Gastroesophageal sphincter (tissue), 4 donors: ENCODE results near the gene HIP1. TPM values are rescaled to one million over a fixed set of nuclear protein-coding genes. Genes with fewer than 3 reads are reported as not detected.
"Not testable (repeated sequence)": the region's sequence is repeated elsewhere in the genome, so short reads cannot be mapped to it uniquely, and the experiment has no call there.

Experiments used
- ATAC-seq: fragments of 150-250 bp; one replicate; pipeline ENCODE4 v1.9.1; 2016; ENCODE audit warnings: mild to moderate bottlenecking, moderate library complexity
- H3K27ac ChIP-seq, 4 donors: fragments of 200-600 bp; sonication (generic) in 3 of 4; 1 replicate in 3 of 4; 2 replicates in 1 of 4; pipeline ENCODE4 v1.5.1; 2016 to 2019
- H3K27me3 ChIP-seq: fragments of 200-600 bp; sonication (generic); one replicate; pipeline ENCODE4 v1.5.1; 2019
- H3K36me3 ChIP-seq, 2 donors: fragments of 200-600 bp; sonication (generic); one replicate each; pipeline ENCODE4 v1.5.1; 2019; ENCODE audit warnings: control low read depth in 1 of 2
- H3K4me1 ChIP-seq, 3 donors: fragments of 200-600 bp; sonication (generic); 1 replicate in 2 of 3; 2 replicates in 1 of 3; pipeline ENCODE4 v1.5.1; 2016 to 2019; ENCODE audit warnings: control low read depth in 2 of 3
- H3K4me3 ChIP-seq, 2 donors: fragments of 200-600 bp; sonication (generic); one replicate each; pipeline ENCODE4 v1.5.1; 2019; ENCODE audit warnings: mild to moderate bottlenecking in 1 of 2, moderate library complexity in 1 of 2
- H3K9me3 ChIP-seq, 3 donors: fragments of 200-600 bp; sonication (generic); one replicate each; pipeline ENCODE4 v1.5.1; 2017 to 2019; ENCODE audit warnings: control low read depth in 2 of 3
- CTCF ChIP-seq, 4 experiments: fragments of 200-600 bp in 2 of 4; fragments of 450-650 bp in 2 of 4; sonication (generic) in 1 of 4; IDR thresholded peaks; one replicate each; pipeline ENCODE4 v1.5.1; 2017 to 2019; ENCODE audit warnings: antibody characterized with exemption in 4 of 4, mild to moderate bottlenecking in 2 of 4, moderate library complexity in 2 of 4
- EP300 ChIP-seq: sonication (generic); formaldehyde crosslinking; IDR thresholded peaks from one replicate; pipeline ENCODE4 v1.6.1; 2017; ENCODE audit warnings: antibody characterized with exemption, mild to moderate bottlenecking
- POLR2A ChIP-seq, 2 donors: fragments of 450-650 bp; IDR thresholded peaks; one replicate each; pipeline ENCODE4 v1.6.1; 2017; ENCODE audit warnings: antibody characterized with exemption in 2 of 2, mild to moderate bottlenecking in 2 of 2, moderate library complexity in 1 of 2
- POLR2AphosphoS5 ChIP-seq: sonication (generic); formaldehyde crosslinking; IDR thresholded peaks from one replicate; pipeline ENCODE4 v1.6.1; 2017; ENCODE audit warnings: antibody characterized with exemption
- WGBS, 2 donors: methylation state at CpG; one replicate each; pipeline ENCODE4 v1.1.5; 2018; ENCODE audit warnings: low coverage in 1 of 2; 5-methylcytosine and 5-hydroxymethylcytosine counted together
- total RNA-seq, 4 donors: library from RNA; depleted of rRNA; stranded (reverse); fragments of >200 nt; gene quantifications; one replicate each; pipeline ENCODE4 v1.1.0, GENCODE V29; 2016

Gene HIP1
- total RNA-seq, 4 donors from 2014 or later = 12.3 to 32.6 (median 22.6) TPM

- no peak overlapping the region for H3K4me3 ChIP-seq
- 73 to 100% methylated on average over 1 to 6 of the region's 37 CpGs for WGBS, 2 donors
- H3K36me3 ChIP-seq = no peaks in the 10 kb centered on the region
- H3K27ac ChIP-seq = no peak overlapping the region
- H3K4me1 ChIP-seq = peaks cover 0 to 8% (median 0%) of the 10 kb centered on the region in 3 donors
- ATAC-seq = no peak
- peaks cover 6% of the 10 kb centered on the region for H3K27me3 ChIP-seq
- TF ChIP-seq CTCF (IDR thresholded peaks at IDR 0.05) = no peak
- TF ChIP-seq POLR2AphosphoS5 = no peak
- TF ChIP-seq EP300 = no peak
- no peak for TF ChIP-seq POLR2A (IDR thresholded peaks at IDR 0.05)
- no peaks in the 10 kb centered on the region for H3K9me3 ChIP-seq
Measured at GRCh38 chr7:75688200-75689136, 50.3 kb downstream of the HIP1 start.

GRCh38 chr7:75687246-75688088, 51.3 kb downstream of the HIP1 start:
- Histone ChIP-seq H3K4me1 (peaks cover 0 to 8% (median 0%) of the 10 kb centered on the region in 3 donors), H3K4me3 (no peak overlapping the region), H3K27ac (no peak overlapping the region), H3K9me3 (no peaks in the 10 kb centered on the region), H3K36me3 (no peaks in the 10 kb centered on the region), H3K27me3 (peaks cover 6% of the 10 kb centered on the region)
- TF ChIP-seq POLR2A (IDR thresholded peaks at IDR 0.05) = no peak
- no peak for TF ChIP-seq CTCF (IDR thresholded peaks at IDR 0.05)
- TF ChIP-seq POLR2AphosphoS5 = no peak
- no peak for TF ChIP-seq EP300
- WGBS, 2 donors = 82 to 90% methylated on average over 5 to 7 of the region's 12 CpGs
- no peak for ATAC-seq

GRCh38 chr7:75686551-75686950, 52.2 kb downstream of the HIP1 start:
- Histone ChIP-seq H3K27me3 (peaks cover 6% of the 10 kb centered on the region), H3K9me3 (no peaks in the 10 kb centered on the region), H3K4me1 (peaks cover 0 to 8% (median 0%) of the 10 kb centered on the region in 3 donors), H3K36me3 (no peaks in the 10 kb centered on the region), H3K4me3 (no peak overlapping the region), H3K27ac (no peak overlapping the region)
- no peak for ATAC-seq
- TF ChIP-seq POLR2AphosphoS5 (no peak), EP300 (no peak), CTCF (IDR thresholded peaks at IDR 0.05) (no peak), POLR2A (IDR thresholded peaks at IDR 0.05) (no peak)

GRCh38 chr7:75682052-75682451, 56.7 kb downstream of the HIP1 start:
- H3K9me3 ChIP-seq, H3K27me3 ChIP-seq, H3K4me1 ChIP-seq, H3K36me3 ChIP-seq, H3K27ac ChIP-seq, H3K4me3 ChIP-seq, ATAC-seq: not testable (repeated sequence)
- 90 to 97% methylated on average over 3 to 6 of the region's 6 CpGs for WGBS, 2 donors

- no peaks in the 10 kb centered on the region for H3K36me3 ChIP-seq
- H3K9me3 ChIP-seq = peaks cover 0 to 8% (median 0%) of the 10 kb centered on the region in 3 donors
- H3K27ac ChIP-seq = no peak overlapping the region
- no peak overlapping the region for H3K4me3 ChIP-seq
- ATAC-seq = no peak
- no peaks in the 10 kb centered on the region for H3K27me3 ChIP-seq
- WGBS, 2 donors = 86 to 100% methylated on average over 2 to 3 of the region's 3 CpGs
- H3K4me1 ChIP-seq = no peaks in the 10 kb centered on the region
- TF ChIP-seq EP300 (no peak), CTCF (IDR thresholded peaks at IDR 0.05) (no peak), POLR2A (IDR thresholded peaks at IDR 0.05) (no peak), POLR2AphosphoS5 (no peak)
Measured at GRCh38 chr7:75679060-75679459, 59.7 kb downstream of the HIP1 start.
